DND-41 (cell line): ENCODE data around the gene TMEM204.

Experiments used
- EZH2 ChIP-seq: IDR thresholded peaks from 3 replicates; pipeline ENCODE4 v1.6.1; 2012; ENCODE audit warnings: borderline replicate concordance, low read depth, mild to moderate bottlenecking, moderate library complexity, low read length, inconsistent platforms; ENCODE audit not compliant: severe bottlenecking
- TF ChIP-seq, protein P1 (sequence below): IDR thresholded peaks from 2 replicates; pipeline ENCODE4 v1.5.1; 2012; ENCODE audit warnings: borderline replicate concordance, low read length, moderate library complexity, mild to moderate bottlenecking; ENCODE audit not compliant: poor library complexity, severe bottlenecking; ENCODE audit errors: extremely low read depth

DNA sequence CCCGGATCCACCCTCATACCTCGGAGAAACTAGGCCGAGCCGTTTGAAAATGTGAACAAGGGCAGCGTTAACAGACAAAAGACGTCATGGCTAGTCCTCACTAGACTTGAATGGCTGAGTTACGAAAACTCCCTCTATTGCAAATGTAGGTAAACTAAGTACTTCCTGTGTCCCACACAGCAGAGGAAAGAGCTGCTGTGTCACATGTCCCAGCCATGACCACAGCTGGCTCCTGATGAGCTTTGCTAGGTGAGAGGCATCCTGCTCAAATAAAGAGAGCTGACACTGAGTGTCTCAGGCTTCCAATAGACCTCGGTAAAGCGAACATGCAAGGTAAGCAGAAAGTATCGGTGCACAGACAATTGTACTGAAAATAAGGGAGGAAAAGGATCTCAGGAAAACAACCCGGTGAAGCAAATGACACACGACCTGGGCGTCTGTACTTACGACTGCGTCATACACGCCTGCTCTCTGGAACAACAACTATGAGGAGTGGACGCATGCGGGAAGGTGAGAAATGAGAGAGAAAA is 26.0 kb downstream of the TMEM204 start:
- TF ChIP-seq, protein P1, sequence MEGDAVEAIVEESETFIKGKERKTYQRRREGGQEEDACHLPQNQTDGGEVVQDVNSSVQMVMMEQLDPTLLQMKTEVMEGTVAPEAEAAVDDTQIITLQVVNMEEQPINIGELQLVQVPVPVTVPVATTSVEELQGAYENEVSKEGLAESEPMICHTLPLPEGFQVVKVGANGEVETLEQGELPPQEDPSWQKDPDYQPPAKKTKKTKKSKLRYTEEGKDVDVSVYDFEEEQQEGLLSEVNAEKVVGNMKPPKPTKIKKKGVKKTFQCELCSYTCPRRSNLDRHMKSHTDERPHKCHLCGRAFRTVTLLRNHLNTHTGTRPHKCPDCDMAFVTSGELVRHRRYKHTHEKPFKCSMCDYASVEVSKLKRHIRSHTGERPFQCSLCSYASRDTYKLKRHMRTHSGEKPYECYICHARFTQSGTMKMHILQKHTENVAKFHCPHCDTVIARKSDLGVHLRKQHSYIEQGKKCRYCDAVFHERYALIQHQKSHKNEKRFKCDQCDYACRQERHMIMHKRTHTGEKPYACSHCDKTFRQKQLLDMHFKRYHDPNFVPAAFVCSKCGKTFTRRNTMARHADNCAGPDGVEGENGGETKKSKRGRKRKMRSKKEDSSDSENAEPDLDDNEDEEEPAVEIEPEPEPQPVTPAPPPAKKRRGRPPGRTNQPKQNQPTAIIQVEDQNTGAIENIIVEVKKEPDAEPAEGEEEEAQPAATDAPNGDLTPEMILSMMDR, result no peak
- no peak for TF ChIP-seq EZH2
